HPDE6-E6E7 (cell line): Measurements from ENCODE around the gene OR51B4.
"Not testable (repeated sequence)": the region's sequence is repeated elsewhere in the genome, so short reads cannot be mapped to it uniquely, and the experiment has no call there.

ENCODE experiments used
- DNase-seq: peaks from one replicate; pipeline ENCODE4 v3.0.0; 2011; ENCODE audit warnings: missing footprints; ENCODE audit errors: extremely low spot score

Gene OR51B4

DNA sequence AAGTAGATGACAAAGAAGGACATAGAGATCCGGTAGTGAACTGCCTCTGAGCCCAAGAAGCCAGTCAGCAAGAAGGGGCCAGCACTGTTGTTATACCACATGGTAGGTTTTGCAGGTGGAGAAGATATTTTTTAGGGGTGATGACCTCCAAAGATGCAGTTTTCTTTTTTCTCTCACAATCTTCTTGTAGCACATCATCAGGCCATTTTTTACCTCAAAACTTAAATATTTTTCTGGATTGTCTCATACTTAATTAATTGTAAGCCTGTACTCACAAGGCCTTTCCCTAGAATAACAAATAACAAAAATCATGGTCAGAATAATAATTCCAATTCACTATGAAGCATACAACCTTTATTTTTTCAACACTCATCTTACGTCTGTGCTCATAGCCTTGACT is at the start of gene OR51B4:
TSS of gene OR51B4 (minus strand) at position 101 of the 400 bp plus-strand sequence. CDS start at position 101, 0 bp downstream.
- DNase-seq: no peak

- DNase-seq: no peak
Observed at GRCh38 chr11:5351208-5351607, 49.5 kb upstream of the OR51B4 start, which contains the start of gene OR51B6. TSS of gene OR51B6 (plus strand) at chr11:5351508. CDS start at chr11:5351508, 0 bp downstream.

DNA sequence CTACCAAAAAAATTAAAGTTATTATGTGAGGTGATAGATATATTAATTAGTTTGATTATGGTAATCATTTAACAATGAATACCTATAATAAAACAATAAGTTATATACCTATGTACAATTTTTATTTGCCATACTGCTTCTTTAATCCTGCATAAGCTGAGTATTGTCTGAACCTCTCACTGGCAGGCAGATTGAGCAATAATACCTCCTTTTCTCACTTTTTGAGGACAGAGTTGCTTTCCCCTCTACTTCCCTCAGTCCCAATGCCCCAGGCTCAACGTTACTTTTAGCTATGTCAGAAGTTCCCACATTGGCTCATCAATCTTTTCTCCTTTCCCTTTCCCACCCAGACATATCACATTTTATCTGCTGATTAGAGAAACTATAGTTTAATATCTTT is 47.8 kb upstream of the OR51B4 start:
- DNase-seq: no peak

GRCh38 chr11:5348551-5349194 is 46.9 kb upstream of the OR51B4 start:
- DNase-seq: no peak

DNA sequence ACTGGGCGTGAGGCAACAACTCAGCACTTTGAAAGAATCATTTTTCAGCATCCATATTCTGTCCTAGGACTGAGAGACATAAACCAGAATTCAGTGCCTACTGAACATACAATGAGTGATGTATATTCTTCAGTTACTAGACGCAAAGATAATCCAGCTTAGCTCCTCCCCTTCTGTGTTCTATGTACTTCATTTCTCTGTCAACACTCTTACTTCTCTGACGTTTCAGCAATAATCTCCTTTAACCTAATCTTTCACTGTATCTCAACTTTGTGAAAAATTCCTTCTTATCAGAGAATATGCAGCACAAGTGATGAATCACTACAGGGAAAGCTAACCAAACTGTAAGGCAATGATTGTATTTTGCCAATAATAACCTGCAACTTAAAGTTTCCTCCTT is 44.1 kb upstream of the OR51B4 start:
- DNase-seq: no peak

DNA sequence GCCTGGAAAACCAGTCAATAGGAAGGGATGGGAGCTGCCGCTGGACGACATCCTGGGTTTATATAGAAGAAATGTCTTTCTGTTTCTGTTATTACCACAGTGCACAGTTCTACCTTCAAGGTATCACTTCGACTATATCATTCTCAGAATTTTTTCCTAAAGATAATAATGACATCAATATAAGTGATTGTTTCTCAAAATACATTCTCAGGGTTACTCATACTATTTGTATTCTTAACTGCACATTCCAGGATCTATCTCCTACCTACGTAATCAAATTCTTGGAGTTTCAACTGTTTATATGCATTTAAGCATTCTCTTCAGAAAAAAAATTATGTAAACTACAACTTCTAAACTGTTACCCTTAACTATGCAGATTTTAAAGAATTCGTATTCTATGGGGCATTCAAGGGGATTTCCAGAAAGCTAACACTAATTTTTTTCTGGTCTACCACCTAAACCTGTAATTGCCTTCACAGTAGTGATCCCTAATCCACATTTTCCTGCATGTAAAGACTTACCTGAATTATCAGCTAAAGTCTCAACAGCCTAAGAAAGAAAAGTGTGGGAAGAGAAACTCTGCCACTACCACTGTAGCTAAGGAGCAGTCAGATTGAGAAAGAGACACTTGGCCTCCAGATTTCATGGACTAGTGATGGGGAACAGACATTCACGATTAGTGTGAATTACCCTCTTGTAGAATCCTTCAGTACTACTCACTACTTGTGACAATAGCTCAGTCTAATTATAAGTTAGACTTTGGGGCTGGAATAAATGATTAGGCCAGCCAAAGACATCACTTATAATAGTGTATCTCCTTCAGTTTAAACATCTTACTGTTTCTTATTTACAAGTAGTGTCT is 42.0 kb upstream of the OR51B4 start, which contains the start of gene OR51B5:
TSS of gene OR51B5 (minus strand) at position 51 of the 862 bp plus-strand sequence. CDS start at position 51, 0 bp downstream.
- DNase-seq: no peak

DNA sequence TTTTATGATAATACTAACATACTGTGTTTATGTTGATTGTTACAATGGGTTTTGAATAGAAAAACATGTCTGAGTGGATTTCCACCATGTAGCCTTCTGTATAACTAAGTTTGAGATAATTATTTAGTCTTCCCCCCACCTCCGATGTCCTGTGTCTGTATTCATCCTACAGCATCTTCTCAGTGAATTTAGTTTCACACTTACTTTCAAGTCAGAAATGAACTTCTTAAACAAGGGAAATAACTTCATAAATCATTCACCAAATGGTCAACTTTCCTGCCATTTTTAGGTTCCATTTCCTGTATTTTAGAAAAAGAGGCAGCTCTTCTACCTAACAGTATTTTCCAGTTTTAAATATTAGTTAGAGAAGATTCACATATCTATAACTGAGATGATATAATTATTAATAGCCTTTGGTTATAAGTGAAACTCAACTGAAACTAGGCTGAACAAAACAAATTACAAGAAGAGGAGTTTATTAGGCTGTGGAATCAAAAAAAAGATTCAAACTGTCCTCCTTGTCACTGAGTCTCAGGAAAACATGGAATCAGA is 38.1 kb upstream of the OR51B4 start:
- DNase-seq: no peak

DNA sequence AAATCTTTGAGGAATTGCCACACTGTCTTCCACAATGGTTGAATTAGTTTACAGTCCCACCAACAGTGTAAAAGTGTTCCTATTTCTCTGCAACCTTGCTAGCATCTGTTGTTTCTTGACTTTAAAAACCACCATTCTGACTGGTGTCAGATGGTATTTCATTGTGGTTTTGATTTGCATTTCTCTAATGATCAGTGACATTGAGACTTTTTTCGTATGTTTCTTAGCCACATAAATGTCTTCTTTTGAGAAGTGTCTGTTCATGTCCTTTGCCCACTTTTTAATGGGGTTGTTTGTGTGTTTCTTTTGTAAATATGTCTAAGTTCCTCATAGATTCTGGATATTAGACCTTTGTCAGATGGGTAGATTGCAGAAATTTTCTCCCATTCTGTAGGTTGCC is 35.5 kb upstream of the OR51B4 start:
- DNase-seq: not testable (repeated sequence)

GRCh38 chr11:5336331-5336730 is 34.6 kb upstream of the OR51B4 start:
- no peak for DNase-seq

DNA sequence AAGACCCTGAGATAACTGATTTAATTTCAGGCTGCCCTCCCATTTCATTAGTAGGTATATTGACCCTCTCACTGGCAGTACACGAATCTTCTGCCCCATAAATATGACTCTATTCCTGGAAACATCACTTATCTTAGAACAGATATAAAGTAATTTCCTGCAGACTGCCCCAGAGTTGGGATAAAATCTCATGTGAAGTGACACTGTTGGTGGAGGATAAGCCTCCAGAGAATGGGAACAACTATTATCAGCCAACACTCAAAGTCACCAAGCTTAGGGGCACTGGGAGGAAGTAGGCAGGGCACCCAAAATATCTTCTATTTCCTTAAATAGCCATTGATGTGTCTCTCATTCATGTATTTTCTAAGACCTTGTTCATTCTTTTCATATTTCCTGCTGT is 33.4 kb upstream of the OR51B4 start:
- DNase-seq: no peak

GRCh38 chr11:5324197-5324596 is 22.5 kb upstream of the OR51B4 start, which contains the start of gene OR51B2:
TSS of gene OR51B2 (minus strand) at chr11:5324297. CDS start at chr11:5324297, 0 bp downstream.
- DNase-seq: no peak

GRCh38 chr11:5317292-5317691 is 15.5 kb upstream of the OR51B4 start:
- no peak for DNase-seq

GRCh38 chr11:5313326-5314023 is 11.7 kb upstream of the OR51B4 start:
- DNase-seq: not testable (repeated sequence)

DNA sequence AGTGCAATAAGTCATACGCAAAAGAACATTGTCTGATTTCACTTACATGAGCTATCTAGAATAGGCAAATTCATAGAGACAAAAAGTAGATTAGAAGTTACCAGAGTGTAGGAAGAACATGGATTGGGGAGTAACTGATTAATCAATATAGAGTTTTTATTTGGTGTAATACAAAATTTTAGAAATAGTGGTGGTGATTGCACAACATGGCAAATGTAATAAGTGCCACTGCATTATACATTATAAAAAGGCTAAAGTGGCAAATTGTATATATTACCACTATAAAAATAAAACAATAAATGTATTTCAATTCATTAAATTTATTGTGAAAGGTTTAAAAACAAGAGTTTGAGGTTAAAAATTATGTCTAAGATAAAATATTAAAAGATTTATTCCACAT is 8.7 kb upstream of the OR51B4 start:
- DNase-seq: no peak

DNA sequence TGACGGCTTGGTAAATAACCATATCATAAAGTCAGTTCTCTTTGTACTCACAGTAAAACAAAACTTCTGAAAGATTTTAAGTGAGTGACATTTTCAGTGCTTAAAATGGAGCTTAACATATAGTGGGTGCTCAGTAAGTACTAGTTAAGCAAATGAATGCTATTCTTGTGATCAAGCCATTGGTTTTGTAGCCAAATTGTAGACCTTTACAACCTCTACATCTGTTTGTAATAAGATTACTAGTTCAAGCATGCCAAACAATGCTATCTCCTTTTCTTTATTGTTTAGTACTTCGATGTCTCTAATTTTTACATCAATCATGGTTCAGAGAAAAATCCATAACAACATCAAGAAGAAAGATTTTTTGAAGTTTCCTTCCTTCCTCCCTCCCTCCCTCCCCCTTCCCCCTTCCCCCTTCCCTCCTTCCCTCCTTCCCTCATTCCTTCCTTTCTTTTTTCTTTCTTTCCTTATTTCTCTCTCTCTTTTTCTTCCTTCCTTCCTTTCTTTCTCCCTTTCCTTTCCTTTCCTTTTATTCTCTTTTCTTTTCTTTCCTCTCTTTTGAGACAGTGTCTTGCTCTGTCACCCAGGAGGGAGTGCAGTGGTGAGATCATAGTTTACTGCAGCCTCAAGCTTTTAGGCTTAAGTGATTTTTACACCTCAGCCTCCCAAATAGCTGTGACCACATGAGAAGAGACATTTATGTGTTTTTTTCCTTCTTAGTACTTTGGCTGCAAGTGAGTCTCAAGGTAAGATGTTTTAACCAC is 5.7 kb upstream of the OR51B4 start:
- DNase-seq: no peak

GRCh38 chr11:5304046-5304445 is 2.3 kb upstream of the OR51B4 start:
- no peak for DNase-seq

- no peak for DNase-seq
Observed at GRCh38 chr11:5303626-5304025, 1.9 kb upstream of the OR51B4 start.

- no peak for DNase-seq
Observed at GRCh38 chr11:5300251-5300650, 1.5 kb downstream of the OR51B4 start.

DNA sequence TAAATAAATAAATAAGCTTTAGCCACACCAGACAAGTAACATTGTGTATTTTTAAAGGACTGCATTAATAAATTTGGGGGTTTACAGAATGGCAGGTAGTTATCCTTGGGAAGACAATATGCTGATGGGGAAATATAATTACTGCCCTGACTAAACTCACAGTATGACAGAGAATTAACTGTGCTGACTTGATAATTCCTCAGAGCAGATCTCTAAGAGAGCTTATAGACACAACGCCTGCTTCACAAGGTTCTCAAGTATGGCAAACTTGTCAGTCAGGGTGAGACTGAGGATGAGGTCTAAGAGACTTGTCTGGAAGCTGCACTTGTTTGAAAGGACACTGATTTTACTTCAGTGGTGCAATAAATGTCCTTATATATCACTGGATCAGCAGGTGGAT is 3.3 kb downstream of the OR51B4 start:
- DNase-seq: no peak

- no peak for DNase-seq
Observed at GRCh38 chr11:5297721-5298323, 3.9 kb downstream of the OR51B4 start.
